Measurements from ENCODE around the gene TLE1. TPM values are rescaled to one million over a fixed set of nuclear protein-coding genes. Genes with fewer than 3 reads are reported as not detected.

TLE1 gene
- total RNA-seq, 1 experiment from 2014 or later = 17.3 TPM

Other genes with a start within 250 kb of the TLE1 start
- not detected for gene SPATA31D4, start 238.9 kb upstream of the TLE1 start, total RNA-seq (2021; ENCODE audit: unreplicated experiment)

Data from HCT116 (cell line).